Keratinocyte (primary cell): ENCODE results near the gene CD34.

ENCODE experiments used
- EZH2 ChIP-seq: IDR thresholded peaks from one replicate; pipeline ENCODE4 v1.6.1; 2012; ENCODE audit warnings: inconsistent platforms, mild to moderate bottlenecking, low read length, moderate library complexity
- TF ChIP-seq, protein P1 (sequence below), 3 experiments: IDR thresholded peaks in 1 of 3; conservative IDR thresholded peaks in 1 of 3; optimal IDR thresholded peaks in 1 of 3; 2 replicates in 2 of 3; 3 replicates in 1 of 3; pipeline versions ENCODE3 to v1.5.1; 2011; ENCODE audit warnings: low read length in 3 of 3, mild to moderate bottlenecking in 3 of 3, moderate library complexity in 2 of 3, control low read depth in 1 of 3, inconsistent platforms in 1 of 3; ENCODE audit not compliant: insufficient read depth in 2 of 3; ENCODE audit errors: extremely low read depth in 1 of 3

GRCh38 chr1:207831517-207832327 is 79.2 kb downstream of the CD34 start:
- TF ChIP-seq, protein P1, sequence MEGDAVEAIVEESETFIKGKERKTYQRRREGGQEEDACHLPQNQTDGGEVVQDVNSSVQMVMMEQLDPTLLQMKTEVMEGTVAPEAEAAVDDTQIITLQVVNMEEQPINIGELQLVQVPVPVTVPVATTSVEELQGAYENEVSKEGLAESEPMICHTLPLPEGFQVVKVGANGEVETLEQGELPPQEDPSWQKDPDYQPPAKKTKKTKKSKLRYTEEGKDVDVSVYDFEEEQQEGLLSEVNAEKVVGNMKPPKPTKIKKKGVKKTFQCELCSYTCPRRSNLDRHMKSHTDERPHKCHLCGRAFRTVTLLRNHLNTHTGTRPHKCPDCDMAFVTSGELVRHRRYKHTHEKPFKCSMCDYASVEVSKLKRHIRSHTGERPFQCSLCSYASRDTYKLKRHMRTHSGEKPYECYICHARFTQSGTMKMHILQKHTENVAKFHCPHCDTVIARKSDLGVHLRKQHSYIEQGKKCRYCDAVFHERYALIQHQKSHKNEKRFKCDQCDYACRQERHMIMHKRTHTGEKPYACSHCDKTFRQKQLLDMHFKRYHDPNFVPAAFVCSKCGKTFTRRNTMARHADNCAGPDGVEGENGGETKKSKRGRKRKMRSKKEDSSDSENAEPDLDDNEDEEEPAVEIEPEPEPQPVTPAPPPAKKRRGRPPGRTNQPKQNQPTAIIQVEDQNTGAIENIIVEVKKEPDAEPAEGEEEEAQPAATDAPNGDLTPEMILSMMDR (optimal IDR thresholded peaks at IDR 0.05 in 1 of 3, IDR thresholded peaks at IDR 0.05 in 1 of 3, conservative IDR thresholded peaks at IDR 0.05 in 1 of 3; ENCODE audit: extremely low read depth in 1 of 3, insufficient read depth in 2 of 3, low read length in 3 of 3), result no peak
- no peak for TF ChIP-seq EZH2
